Measurements from ENCODE around the gene SHKBP1. TPM values are rescaled to one million over a fixed set of nuclear protein-coding genes. Genes with fewer than 3 reads are reported as not detected.

The SHKBP1 gene
- total and polyA plus RNA-seq, 8 donors, result 33.6 to 122 (median 43.8) TPM

DNA sequence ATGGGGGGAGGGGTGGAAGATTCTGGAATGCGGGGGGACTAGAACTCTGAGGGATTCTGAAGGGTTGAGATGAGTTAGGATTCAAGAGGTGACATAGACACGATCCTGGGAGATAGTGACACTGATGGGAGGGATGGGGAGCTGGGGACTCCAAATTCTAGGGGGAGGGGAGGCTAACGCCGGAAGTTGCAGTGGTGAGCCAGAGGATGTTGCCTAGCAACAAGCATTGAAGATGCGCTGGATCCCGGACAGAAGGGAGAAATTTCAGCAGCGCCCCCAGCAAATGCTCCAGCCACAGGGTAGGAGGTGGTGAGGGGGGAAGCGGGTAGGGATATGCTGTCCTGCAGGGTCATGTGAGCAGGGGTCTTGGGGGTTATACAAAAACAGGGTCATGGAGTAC is 17.6 kb downstream of the SHKBP1 start:
- peaks cover 28 to 50% of the 10 kb centered on the region in 2 donors for H3K27me3 ChIP-seq
- no peaks in the 10 kb centered on the region for H3K9me3 ChIP-seq
- no peak overlapping the region for H3K4me3 ChIP-seq
- H3K27ac ChIP-seq, result no peak overlapping the region
- TF ChIP-seq, protein P1, sequence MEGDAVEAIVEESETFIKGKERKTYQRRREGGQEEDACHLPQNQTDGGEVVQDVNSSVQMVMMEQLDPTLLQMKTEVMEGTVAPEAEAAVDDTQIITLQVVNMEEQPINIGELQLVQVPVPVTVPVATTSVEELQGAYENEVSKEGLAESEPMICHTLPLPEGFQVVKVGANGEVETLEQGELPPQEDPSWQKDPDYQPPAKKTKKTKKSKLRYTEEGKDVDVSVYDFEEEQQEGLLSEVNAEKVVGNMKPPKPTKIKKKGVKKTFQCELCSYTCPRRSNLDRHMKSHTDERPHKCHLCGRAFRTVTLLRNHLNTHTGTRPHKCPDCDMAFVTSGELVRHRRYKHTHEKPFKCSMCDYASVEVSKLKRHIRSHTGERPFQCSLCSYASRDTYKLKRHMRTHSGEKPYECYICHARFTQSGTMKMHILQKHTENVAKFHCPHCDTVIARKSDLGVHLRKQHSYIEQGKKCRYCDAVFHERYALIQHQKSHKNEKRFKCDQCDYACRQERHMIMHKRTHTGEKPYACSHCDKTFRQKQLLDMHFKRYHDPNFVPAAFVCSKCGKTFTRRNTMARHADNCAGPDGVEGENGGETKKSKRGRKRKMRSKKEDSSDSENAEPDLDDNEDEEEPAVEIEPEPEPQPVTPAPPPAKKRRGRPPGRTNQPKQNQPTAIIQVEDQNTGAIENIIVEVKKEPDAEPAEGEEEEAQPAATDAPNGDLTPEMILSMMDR (IDR thresholded peaks at IDR 0.05), result no peak
- intact Hi-C loops (cut with DNase I), result loop anchor here in 1 of 2 donors (10.0 kb wide), 1 partner anchor 59 kb away; no protein-coding TSS in a partner anchor
- ATAC-seq (no peak), DNase-seq (no peak)
- H3K36me3 ChIP-seq, result peaks cover 0 to 18% of the 10 kb centered on the region in 2 donors
- peaks cover 0 to 27% of the 10 kb centered on the region in 2 donors for H3K4me1 ChIP-seq

DNA sequence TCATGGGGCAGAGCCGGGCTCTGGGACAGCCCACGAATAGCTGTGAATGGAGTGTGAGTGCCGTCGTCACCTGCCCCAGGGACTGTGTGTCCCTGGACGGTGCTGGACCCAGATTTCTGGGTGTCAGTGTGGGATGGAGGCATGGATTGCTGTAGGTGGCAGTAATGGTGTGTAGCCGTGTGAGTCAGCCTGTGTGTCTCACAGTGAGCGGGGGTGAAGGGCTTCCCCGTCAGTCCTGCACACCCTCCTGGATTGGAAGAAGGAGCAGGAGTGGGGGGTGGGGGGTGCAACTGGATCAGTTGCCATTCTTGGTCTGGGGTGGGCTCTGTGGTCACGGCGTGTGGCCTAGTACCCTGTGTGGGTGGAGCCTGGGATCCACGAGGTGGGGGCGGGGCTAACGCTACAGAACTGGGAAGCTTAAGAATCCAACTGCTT is 18.0 kb downstream of the SHKBP1 start:
- peaks cover 0 to 16% of the 10 kb centered on the region in 2 donors for H3K36me3 ChIP-seq
- no peaks in the 10 kb centered on the region for H3K9me3 ChIP-seq
- H3K4me3 ChIP-seq, result no peak overlapping the region
- no peak overlapping the region for H3K27ac ChIP-seq
- TF ChIP-seq, protein P1 (IDR thresholded peaks at IDR 0.05), result no peak
- H3K27me3 ChIP-seq, result peaks cover 32 to 54% of the 10 kb centered on the region in 2 donors
- DNase-seq (no peak), ATAC-seq (no peak)
- intact Hi-C loops (cut with DNase I), result loop anchor here in 1 of 2 donors (10.0 kb wide), 1 partner anchor 60 kb away; no protein-coding TSS in a partner anchor
- H3K4me1 ChIP-seq, result peaks cover under 1 to 31% of the 10 kb centered on the region in 2 donors

DNA sequence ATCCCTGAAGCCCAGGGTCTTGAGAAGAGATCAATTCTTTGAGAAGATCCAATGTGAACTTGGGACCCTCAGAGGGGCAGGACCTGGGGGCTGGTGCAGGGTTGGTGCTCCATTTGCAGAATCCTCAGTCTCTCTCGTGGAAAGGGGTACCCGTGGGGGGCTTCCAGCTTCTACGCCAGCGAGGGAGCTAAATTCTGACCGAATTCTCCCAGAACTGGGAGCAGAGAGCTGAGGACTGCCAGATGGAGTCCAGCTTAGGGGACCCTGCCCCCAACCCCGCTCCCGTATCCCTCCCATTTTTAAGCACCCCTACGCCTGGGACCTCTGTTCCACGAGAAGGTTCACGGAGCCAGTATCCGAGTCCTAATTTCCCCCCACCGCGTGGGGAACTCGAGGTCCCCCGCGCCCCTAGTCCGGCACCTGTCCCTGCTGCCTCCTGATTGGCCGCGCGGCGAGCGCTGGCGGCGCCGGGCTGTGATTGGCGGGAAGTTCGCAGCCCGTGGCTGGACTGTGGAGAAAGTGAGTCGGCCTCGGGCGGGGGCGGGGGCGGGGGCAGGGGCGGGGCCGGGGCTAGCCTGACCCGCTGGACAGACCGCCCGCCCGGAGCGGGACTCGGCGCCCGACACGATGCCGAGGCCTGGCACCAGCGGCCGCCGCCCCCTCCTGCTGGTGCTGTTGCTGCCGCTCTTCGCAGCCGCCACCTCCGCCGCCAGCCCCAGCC is 20.1 kb downstream of the SHKBP1 start:
- peak overlapping the region in 1 of 2 donors; percentile 15 for H3K4me3 ChIP-seq
- H3K36me3 ChIP-seq, result no peaks in the 10 kb centered on the region
- no peaks in the 10 kb centered on the region for H3K9me3 ChIP-seq
- intact Hi-C loops (cut with DNase I), result loop anchor here in 1 of 2 donors (10.0 kb wide), 1 partner anchor 62 kb away; no protein-coding TSS in a partner anchor
- H3K4me1 ChIP-seq, result peaks cover 8 to 50% of the 10 kb centered on the region in 2 donors
- no peak overlapping the region for H3K27ac ChIP-seq
- TF ChIP-seq, protein P1 (IDR thresholded peaks at IDR 0.05), result no peak
- peaks cover 42 to 75% of the 10 kb centered on the region in 2 donors for H3K27me3 ChIP-seq
- ATAC-seq (peak; percentile 66), DNase-seq (peak in 3 of 4 donors; percentile 57 to 88 (median 68))

DNA sequence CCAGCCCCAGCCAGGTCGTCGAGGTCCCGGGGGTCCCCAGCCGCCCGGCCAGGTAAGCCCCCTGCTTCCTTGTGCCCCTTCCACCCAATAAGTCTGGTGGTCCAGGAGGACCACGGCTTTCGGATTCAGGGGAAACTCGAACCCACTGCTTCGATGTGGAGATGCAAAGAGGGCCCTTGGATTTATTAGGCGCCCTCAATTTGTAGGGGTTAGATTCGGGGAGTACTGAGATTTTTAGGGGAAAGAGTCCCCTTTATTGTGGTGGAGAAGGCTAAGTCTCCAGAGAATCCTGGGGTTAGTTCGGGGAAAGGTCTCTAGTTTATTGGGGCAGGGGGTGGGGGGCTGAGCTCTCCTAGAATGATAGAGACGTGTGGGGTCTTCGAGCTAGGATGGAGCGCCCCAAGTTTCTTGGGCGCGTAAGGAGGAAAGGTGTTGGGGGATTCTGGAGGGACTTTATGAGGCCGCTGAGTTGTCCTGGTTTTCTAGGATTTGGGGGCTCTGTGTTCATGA is 20.7 kb downstream of the SHKBP1 start:
- Histone ChIP-seq H3K27ac (no peak overlapping the region), H3K4me1 (peaks cover 10 to 54% of the 10 kb centered on the region in 2 donors), H3K9me3 (no peaks in the 10 kb centered on the region), H3K36me3 (no peaks in the 10 kb centered on the region), H3K4me3 (peak overlapping the region in 1 of 2 donors; percentile 15), H3K27me3 (peaks cover 42 to 81% of the 10 kb centered on the region in 2 donors)
- DNase-seq (no peak), ATAC-seq (no peak)
- TF ChIP-seq, protein P1 (IDR thresholded peaks at IDR 0.05), result no peak
- intact Hi-C loops (cut with DNase I), result loop anchor here in 1 of 2 donors (10.0 kb wide), 1 partner anchor 63 kb away; no protein-coding TSS in a partner anchor
